ENCODE results near the gene ADGRG7. TPM values are rescaled to one million over a fixed set of nuclear protein-coding genes. Genes with fewer than 3 reads are reported as not detected.

The ADGRG7 gene
- total RNA-seq, 3 donors from 2014 or later, result not detected

DNA sequence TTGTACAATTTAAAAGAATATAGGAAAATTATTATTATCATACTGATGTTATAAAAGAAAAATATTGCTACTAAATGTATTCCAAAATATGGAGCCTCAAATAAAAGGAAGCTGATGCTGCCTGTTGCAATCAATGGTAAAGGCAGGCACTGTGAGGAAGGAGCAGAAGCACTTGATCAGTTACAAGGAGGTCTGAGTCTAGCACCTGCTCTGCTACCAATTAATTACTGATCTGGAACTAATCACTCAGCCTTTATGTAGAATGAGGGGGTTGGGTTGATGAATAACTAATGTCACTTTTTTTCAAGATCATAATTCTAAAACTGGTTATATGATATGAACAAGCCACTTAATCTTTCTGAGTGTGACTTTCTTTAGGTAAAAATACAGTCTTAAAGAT, 5.5 kb downstream of the ADGRG7 start:
- no peaks in the 10 kb centered on the region for H3K36me3 ChIP-seq
- no peaks in the 10 kb centered on the region for H3K27me3 ChIP-seq
- H3K9me3 ChIP-seq, result no peaks in the 10 kb centered on the region
- H3K4me1 ChIP-seq, result no peaks in the 10 kb centered on the region
- H3K4me3 ChIP-seq, result no peak overlapping the region
- H3K27ac ChIP-seq, result no peak overlapping the region
- no peak for DNase-seq (ENCODE audit: low spot score in 2 of 2)
- TF ChIP-seq POLR2AphosphoS5 (IDR thresholded peaks at IDR 0.05) (no peak), CTCF (IDR thresholded peaks at IDR 0.05) (no peak), POLR2A (IDR thresholded peaks at IDR 0.05) (no peak)
- intact Hi-C loops (cut with DNase I; ENCODE audit: low total_unique reads), result no loop called here

- Histone ChIP-seq H3K27me3 (no peaks in the 10 kb centered on the region), H3K27ac (no peak overlapping the region), H3K9me3 (no peaks in the 10 kb centered on the region), H3K4me1 (no peaks in the 10 kb centered on the region), H3K4me3 (no peak overlapping the region), H3K36me3 (no peaks in the 10 kb centered on the region)
- DNase-seq (ENCODE audit: low spot score in 2 of 2), result no peak
- TF ChIP-seq POLR2AphosphoS5 (IDR thresholded peaks at IDR 0.05) (no peak), POLR2A (IDR thresholded peaks at IDR 0.05) (no peak), CTCF (IDR thresholded peaks at IDR 0.05) (no peak)
- intact Hi-C loops (cut with DNase I; ENCODE audit: low total_unique reads), result no loop called here
These were observed 6.3 kb downstream of the ADGRG7 start for GRCh38 chr3:100615684-100616083.

DNA sequence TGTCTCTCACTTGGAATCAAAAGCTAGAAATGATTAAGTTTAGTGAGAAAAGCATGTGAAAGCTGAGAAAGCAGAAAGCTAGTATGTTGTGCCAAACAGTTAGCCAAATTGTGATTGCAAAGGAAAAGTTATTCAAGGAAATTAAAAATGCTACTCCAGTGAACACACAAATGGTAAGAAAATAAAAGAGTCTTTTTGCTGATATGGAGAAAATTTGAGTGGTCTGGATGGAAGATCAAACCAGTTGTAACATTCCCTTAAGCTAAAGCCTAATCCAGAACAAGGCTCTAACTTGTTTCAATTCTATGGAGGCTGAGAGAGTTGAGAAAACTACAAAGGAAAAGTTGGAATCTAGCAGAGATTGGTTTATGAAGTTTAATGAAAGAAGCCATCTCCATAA, 11.8 kb downstream of the ADGRG7 start:
- Histone ChIP-seq H3K9me3 (no peaks in the 10 kb centered on the region), H3K27ac (no peak overlapping the region), H3K27me3 (no peaks in the 10 kb centered on the region), H3K4me3 (no peak overlapping the region), H3K36me3 (no peaks in the 10 kb centered on the region), H3K4me1 (no peaks in the 10 kb centered on the region)
- intact Hi-C loops (cut with DNase I; ENCODE audit: low total_unique reads), result no loop called here
- TF ChIP-seq POLR2AphosphoS5 (IDR thresholded peaks at IDR 0.05), result no peak
- TF ChIP-seq CTCF (IDR thresholded peaks at IDR 0.05), result no peak
- no peak for TF ChIP-seq POLR2A (IDR thresholded peaks at IDR 0.05)
- no peak for DNase-seq (ENCODE audit: low spot score in 2 of 2)

DNA sequence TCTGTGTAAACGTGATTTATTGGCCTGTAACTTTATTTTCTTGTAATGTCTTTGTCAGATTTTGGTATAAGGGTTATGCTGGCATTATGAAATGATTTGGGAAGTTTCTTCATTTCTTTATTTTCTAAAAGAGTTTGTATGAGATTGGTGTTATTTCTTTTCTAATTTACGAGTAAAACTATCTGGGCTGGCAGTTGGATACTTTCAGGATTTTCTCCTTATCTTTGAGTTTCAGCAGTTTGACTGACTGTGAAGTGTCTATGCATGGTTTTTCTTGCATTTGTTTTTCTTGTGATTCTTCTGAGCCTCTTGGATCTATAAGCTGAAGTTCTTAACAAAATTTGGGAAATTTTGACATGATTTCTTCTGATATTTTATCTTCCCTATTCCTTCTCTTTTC, 18.1 kb downstream of the ADGRG7 start:
- no peak for DNase-seq (ENCODE audit: low spot score in 2 of 2)
- intact Hi-C loops (cut with DNase I; ENCODE audit: low total_unique reads), result no loop called here
- Histone ChIP-seq H3K27ac (no peak overlapping the region), H3K9me3 (no peaks in the 10 kb centered on the region), H3K36me3 (no peaks in the 10 kb centered on the region), H3K4me1 (no peaks in the 10 kb centered on the region), H3K27me3 (no peaks in the 10 kb centered on the region), H3K4me3 (no peak overlapping the region)
- TF ChIP-seq CTCF (IDR thresholded peaks at IDR 0.05), result no peak
- TF ChIP-seq POLR2A (IDR thresholded peaks at IDR 0.05), result no peak
- TF ChIP-seq POLR2AphosphoS5 (IDR thresholded peaks at IDR 0.05), result no peak

GRCh38 chr3:100629421-100630127, 20.2 kb downstream of the ADGRG7 start:
- Histone ChIP-seq H3K9me3 (no peaks in the 10 kb centered on the region), H3K4me1 (no peaks in the 10 kb centered on the region), H3K27me3 (no peaks in the 10 kb centered on the region), H3K4me3 (no peak overlapping the region), H3K36me3 (no peaks in the 10 kb centered on the region), H3K27ac (no peak overlapping the region)
- no peak for DNase-seq (ENCODE audit: low spot score in 2 of 2)
- TF ChIP-seq CTCF (IDR thresholded peaks at IDR 0.05), result no peak
- TF ChIP-seq POLR2AphosphoS5 (IDR thresholded peaks at IDR 0.05), result no peak
- TF ChIP-seq POLR2A (IDR thresholded peaks at IDR 0.05), result no peak
- intact Hi-C loops (cut with DNase I; ENCODE audit: low total_unique reads), result no loop called here

Data from breast epithelium (tissue), 4 donors.